AG04450 (cell line): ENCODE results near the gene WDR27. TPM values are rescaled to one million over a fixed set of nuclear protein-coding genes. Genes with fewer than 3 reads are reported as not detected.
"Not testable (repeated sequence)": the region's sequence is repeated elsewhere in the genome, so short reads cannot be mapped to it uniquely, and the experiment has no call there.

Experiments used
- CTCF ChIA-PET: fragments of 300-600, 350-600 bp; formaldehyde crosslinking; extraction: SDS; loops from one replicate; lab custom pipeline; 2022; ENCODE audit warnings: antibody characterized with exemption, inconsistent platforms; lab: Charles Lee
- POLR2A ChIA-PET: fragments of 350-600 bp; formaldehyde crosslinking; extraction: SDS; loops from one replicate; lab custom pipeline; 2021; ENCODE audit warnings: antibody characterized with exemption, inconsistent platforms; lab: Yijun Ruan, JAX
- DNase-seq: peaks from one replicate; pipeline ENCODE4 v3.0.0-alpha.2; 2011; ENCODE audit warnings: low read depth, low spot score
- H3K27ac ChIP-seq: one replicate; pipeline ENCODE4 v1.5.1; 2012; ENCODE audit warnings: low read depth, low read length, control low read depth
- H3K27me3 ChIP-seq: one replicate; pipeline ENCODE4 v1.6.0; 2012; ENCODE audit warnings: low read length; ENCODE audit not compliant: control insufficient read depth, insufficient read depth
- H3K4me3 ChIP-seq: 2 replicates; pipeline ENCODE4 v1.5.1; 2011; ENCODE audit warnings: mild to moderate bottlenecking, low read depth, low read length, control low read depth
- H3K9me3 ChIP-seq: 2 replicates; pipeline ENCODE4 v1.5.1; 2012; ENCODE audit warnings: low read length; ENCODE audit not compliant: control insufficient read depth, insufficient read depth
- polyA plus RNA-seq: library from polyadenylated mRNA; depleted of rRNA; stranded (reverse); fragments of >200 nt; gene quantifications from 2 replicates; pipeline ENCODE4 v1.2.3, GENCODE V29; 2011
- TF ChIP-seq, protein P1 (sequence below): IDR thresholded peaks from 2 replicates; pipeline ENCODE4 v1.5.1; 2011; ENCODE audit warnings: low read depth, low read length, control low read depth, inconsistent platforms

Gene WDR27
- polyA plus RNA-seq, 1 experiment: 20.5 TPM

DNA sequence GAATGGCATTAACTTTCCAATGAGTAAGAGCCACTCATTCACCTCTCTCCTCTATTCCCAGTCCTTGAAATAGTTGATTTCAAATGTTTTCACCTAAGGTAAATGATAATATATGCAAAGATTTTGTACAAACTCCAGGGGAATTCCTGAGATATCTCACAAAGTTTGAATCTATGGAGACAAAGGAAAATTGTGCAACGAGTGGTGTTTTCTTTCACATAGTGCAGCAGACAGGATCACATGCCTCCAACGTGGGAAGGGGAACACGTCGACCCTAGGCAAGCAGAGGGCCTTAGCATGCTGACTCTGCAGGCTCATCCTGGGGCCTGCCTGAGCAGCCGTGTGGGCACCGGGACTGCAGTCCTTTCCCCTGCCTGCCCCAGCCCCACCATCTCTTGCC is 252.6 kb downstream of the WDR27 start:
- TF ChIP-seq, protein P1, sequence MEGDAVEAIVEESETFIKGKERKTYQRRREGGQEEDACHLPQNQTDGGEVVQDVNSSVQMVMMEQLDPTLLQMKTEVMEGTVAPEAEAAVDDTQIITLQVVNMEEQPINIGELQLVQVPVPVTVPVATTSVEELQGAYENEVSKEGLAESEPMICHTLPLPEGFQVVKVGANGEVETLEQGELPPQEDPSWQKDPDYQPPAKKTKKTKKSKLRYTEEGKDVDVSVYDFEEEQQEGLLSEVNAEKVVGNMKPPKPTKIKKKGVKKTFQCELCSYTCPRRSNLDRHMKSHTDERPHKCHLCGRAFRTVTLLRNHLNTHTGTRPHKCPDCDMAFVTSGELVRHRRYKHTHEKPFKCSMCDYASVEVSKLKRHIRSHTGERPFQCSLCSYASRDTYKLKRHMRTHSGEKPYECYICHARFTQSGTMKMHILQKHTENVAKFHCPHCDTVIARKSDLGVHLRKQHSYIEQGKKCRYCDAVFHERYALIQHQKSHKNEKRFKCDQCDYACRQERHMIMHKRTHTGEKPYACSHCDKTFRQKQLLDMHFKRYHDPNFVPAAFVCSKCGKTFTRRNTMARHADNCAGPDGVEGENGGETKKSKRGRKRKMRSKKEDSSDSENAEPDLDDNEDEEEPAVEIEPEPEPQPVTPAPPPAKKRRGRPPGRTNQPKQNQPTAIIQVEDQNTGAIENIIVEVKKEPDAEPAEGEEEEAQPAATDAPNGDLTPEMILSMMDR: no peak
- DNase-seq: no peak
- peaks cover 5% of the 10 kb centered on the region; the same call in 1 of the 2 replicates for H3K9me3 ChIP-seq
- CTCF ChIA-PET: no interaction called here
- POLR2A ChIA-PET: no interaction called here
- H3K27me3 ChIP-seq: no peaks in the 10 kb centered on the region
- no peak overlapping the region for H3K27ac ChIP-seq
- no peak overlapping the region for H3K4me3 ChIP-seq

DNA sequence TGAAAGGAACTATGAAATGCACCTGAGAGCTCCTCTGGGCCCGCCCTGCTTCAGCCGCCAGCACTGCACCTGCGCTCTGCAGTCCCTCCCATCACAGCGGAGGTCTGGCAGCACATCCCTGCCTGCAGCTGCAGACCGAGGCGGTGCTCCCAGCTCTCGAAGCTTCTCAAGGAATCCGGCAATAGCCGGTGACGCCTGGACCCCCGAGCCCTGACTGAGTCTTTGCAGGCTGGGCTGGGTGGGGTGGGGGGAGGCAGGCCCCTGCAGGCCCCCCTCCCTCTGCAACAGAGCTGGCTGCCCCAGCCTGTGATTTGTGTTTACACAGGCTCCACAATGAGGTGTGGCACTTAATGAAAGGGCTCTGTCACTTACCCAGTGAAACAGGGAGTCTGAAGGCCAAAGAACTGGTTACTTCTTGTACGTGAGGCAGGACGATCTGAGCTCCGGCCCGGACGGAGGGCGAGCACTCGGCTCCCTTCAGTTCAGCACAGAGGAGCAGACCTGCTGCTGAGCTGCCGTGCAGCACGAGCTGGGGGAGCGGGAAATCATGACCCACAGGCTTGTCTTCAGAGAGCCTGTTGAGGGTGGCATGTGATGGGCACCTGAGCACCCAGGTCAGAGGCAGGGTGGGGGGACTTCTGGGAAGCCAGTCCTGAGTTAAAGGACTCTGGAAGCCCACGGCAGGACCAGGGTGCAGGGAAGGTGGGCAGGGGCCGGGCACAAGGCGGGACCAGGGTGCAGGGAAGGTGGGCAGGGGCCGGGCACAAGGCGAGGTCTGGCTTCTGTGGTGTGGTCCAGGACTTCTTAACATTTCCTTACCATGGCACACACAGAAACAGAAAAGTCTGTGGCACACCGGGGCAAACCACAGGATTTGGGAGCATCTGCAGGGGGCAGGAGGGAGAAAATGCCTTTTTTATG is 255.9 kb downstream of the WDR27 start:
- no peak overlapping the region for H3K4me3 ChIP-seq
- no peaks in the 10 kb centered on the region for H3K27me3 ChIP-seq
- ChIA-PET POLR2A (no interaction called here), CTCF (interaction anchor here (1.8 kb wide), 1 partner anchor 9 kb away, joined by 4 read pairs; no protein-coding TSS in a partner anchor)
- DNase-seq: no peak
- peak overlapping the region; percentile 21 for H3K27ac ChIP-seq
- TF ChIP-seq, protein P1: no peak
- H3K9me3 ChIP-seq: peaks cover 5% of the 10 kb centered on the region; the same call in 1 of the 2 replicates

DNA sequence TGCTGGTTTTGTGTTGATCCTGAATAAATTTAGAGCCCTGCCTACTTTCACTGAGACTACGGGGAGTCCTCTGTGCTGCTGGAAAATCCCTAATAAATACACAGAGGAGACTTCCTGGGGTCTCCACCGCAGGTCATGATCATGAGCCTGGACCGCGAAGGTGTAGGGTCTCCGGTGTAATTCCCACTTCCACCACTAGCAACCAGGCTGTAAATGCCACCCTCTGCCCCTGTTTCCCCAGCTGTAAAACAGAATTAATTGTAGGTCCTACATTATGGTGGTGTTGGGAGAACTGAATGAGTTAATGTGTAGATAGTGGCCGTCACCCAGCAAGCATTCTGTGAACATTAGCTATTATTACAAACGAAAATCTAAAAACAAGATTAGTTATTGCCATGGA is 256.6 kb downstream of the WDR27 start:
- Histone ChIP-seq H3K9me3 (peaks cover 5% of the 10 kb centered on the region; the same call in 1 of the 2 replicates), H3K4me3 (no peak overlapping the region), H3K27me3 (no peaks in the 10 kb centered on the region), H3K27ac (no peak overlapping the region)
- TF ChIP-seq, protein P1: peak; percentile 16; the same call in 1 of the 2 replicates
- ChIA-PET POLR2A (no interaction called here), CTCF (interaction anchor here (1.8 kb wide), 1 partner anchor 9 kb away, joined by 4 read pairs; no protein-coding TSS in a partner anchor)
- no peak for DNase-seq

DNA sequence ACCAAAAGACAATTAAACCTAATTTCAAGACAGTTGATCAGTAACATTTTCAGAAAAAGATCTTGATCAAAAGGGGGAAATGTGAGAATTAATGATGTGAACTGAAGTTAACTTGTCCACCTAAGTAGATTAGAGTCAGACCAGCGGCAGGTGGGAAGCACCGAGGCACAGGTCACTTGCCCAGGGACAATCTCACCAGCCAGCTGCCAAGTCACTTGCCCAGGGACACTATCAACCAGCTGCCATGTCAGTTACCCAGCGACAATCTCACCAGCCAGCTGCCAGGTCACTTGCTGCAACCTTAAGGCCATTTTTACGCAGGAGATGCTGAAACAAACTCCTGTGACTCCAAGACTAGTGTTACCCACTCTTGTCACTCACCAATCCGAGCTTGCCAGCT is 260.5 kb downstream of the WDR27 start:
- Histone ChIP-seq H3K27ac (no peak overlapping the region), H3K27me3 (no peaks in the 10 kb centered on the region), H3K4me3 (no peak overlapping the region), H3K9me3 (peaks cover 3% of the 10 kb centered on the region; the same call in 1 of the 2 replicates)
- TF ChIP-seq, protein P1: no peak
- ChIA-PET POLR2A (no interaction called here), CTCF (no interaction called here)
- no peak for DNase-seq

DNA sequence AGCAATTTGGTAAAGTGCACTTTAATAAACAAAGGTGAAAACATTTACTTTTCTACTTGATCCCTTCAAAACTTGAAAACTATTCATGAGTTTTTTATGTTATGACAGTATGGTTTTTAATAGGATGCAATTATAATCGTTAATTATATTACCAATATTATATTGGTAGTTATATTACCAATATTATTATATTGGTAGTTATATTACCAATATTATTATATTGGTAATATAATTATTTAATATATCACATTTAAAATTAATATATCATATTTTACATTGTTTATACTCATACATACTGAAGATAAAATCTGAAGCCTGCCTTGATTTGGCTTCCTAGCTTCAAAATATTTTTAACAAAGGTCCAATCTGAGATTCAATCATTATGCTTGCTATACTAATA is 262.1 kb downstream of the WDR27 start:
- CTCF ChIA-PET: interaction anchor here (0.6 kb wide), 1 partner anchor 371 kb away, joined by 3 read pairs; no protein-coding TSS in a partner anchor

DNA sequence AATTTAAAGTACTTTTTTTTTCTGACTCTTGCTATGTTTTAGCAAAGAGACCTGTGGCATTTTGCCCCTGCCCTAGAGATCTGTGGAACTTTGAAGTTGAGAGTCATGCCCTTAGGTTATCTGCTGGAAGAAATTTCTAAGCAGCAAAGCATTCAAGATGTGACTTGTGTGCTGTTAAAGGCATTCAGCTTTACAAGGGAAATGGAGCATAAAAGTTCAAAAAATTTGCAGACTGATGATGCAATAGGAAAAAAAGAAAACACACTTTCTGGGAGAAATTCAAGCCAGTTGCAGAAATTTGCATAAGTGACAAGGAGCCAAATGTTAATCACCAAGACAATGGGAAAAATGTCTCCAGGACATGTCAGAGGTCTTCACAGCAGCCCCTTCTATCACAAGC is 267.3 kb downstream of the WDR27 start:
- H3K27ac ChIP-seq, H3K4me3 ChIP-seq, DNase-seq, POLR2A ChIA-PET, CTCF ChIA-PET, H3K27me3 ChIP-seq: not testable (repeated sequence)
- peaks cover 24% of the 10 kb centered on the region; the same call in 1 of the 2 replicates for H3K9me3 ChIP-seq

More for the DNA sequence above, 262.1 kb downstream of the WDR27 start:
- no peak for DNase-seq
- TF ChIP-seq, protein P1: no peak
- no peak overlapping the region for H3K4me3 ChIP-seq
- POLR2A ChIA-PET: no interaction called here
- H3K27me3 ChIP-seq: no peaks in the 10 kb centered on the region
- H3K27ac ChIP-seq: no peak overlapping the region
- H3K9me3 ChIP-seq: peaks cover 9% of the 10 kb centered on the region; the same call in 1 of the 2 replicates
